ENCODE results near the gene EIF4G1. TPM values are rescaled to one million over a fixed set of nuclear protein-coding genes. Genes with fewer than 3 reads are reported as not detected.

Gene EIF4G1
- total and polyA plus RNA-seq, 9 donors = 72.4 to 295 (median 206) TPM

DNA sequence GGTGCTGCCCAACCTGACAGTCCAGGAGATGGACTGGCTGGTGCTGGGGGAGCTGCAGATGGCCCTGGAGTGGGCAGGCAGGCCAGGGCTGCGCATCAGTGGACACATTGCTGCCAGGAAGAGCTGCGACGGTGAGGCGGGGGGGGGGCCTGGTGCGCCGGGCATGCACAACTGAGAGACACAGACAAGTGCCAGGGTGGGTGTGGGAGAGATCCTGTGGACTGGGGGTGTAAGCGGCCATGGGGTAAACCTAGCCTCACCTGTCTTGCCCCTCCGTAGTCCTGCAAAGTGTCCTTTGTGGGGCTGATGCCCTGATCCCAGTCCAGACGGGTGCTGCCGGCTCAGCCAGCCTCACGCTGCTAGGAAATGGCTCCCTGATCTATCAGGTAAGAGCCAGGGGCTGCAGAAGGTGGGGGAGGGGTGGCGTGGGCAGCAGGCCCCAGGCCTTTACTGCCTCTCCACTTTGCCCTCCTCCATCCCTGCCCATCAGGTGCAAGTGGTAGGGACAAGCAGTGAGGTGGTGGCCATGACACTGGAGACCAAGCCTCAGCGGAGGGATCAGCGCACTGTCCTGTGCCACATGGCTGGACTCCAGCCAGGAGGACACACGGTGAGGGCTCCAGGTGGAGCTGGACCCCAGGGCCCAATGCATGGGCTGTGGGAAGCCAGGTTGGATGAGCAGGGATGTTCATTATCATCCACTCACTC lies 68.8 kb downstream of the EIF4G1 start:
- no peaks in the 10 kb centered on the region for H3K36me3 ChIP-seq
- H3K4me1 ChIP-seq (ENCODE audit: insufficient read depth) = peaks cover 2% of the 10 kb centered on the region
- H3K4me3 ChIP-seq = no peak overlapping the region
- TF ChIP-seq POLR2A (IDR thresholded peaks at IDR 0.05) = no peak
- TF ChIP-seq, protein P1, sequence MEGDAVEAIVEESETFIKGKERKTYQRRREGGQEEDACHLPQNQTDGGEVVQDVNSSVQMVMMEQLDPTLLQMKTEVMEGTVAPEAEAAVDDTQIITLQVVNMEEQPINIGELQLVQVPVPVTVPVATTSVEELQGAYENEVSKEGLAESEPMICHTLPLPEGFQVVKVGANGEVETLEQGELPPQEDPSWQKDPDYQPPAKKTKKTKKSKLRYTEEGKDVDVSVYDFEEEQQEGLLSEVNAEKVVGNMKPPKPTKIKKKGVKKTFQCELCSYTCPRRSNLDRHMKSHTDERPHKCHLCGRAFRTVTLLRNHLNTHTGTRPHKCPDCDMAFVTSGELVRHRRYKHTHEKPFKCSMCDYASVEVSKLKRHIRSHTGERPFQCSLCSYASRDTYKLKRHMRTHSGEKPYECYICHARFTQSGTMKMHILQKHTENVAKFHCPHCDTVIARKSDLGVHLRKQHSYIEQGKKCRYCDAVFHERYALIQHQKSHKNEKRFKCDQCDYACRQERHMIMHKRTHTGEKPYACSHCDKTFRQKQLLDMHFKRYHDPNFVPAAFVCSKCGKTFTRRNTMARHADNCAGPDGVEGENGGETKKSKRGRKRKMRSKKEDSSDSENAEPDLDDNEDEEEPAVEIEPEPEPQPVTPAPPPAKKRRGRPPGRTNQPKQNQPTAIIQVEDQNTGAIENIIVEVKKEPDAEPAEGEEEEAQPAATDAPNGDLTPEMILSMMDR (IDR thresholded peaks at IDR 0.05) = no peak
- TF ChIP-seq EP300 (IDR thresholded peaks at IDR 0.05) = no peak
- no peaks in the 10 kb centered on the region for H3K9me3 ChIP-seq
- DNase-seq = no peak
- WGBS, 3 donors = 88 to 92% (median 88%) methylated on average over 11 to 15 of the region's 15 CpGs
- intact Hi-C loops (cut with DNase I) = no loop called here
- H3K27me3 ChIP-seq = no peaks in the 10 kb centered on the region
- no peak overlapping the region for H3K27ac ChIP-seq

DNA sequence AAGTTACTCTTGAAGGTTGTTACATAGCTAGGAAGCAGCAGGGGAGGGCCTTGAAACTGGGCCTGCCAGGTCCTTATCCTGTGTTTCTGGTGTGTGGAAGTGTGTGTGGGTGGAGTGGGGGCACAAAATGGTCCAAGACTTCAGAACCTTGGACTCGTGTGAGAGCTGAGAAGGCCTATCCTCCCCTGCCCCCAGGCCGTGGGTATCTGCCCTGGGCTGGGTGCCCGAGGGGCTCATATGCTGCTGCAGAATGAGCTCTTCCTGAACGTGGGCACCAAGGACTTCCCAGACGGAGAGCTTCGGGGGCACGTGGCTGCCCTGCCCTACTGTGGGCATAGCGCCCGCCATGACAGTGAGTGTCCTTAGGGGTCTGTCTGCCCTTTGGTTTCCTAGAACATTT lies 69.9 kb downstream of the EIF4G1 start:
- no peak overlapping the region for H3K4me3 ChIP-seq
- H3K27me3 ChIP-seq = no peaks in the 10 kb centered on the region
- intact Hi-C loops (cut with DNase I) = no loop called here
- H3K27ac ChIP-seq = no peak overlapping the region
- no peaks in the 10 kb centered on the region for H3K9me3 ChIP-seq
- no peaks in the 10 kb centered on the region for H3K36me3 ChIP-seq
- TF ChIP-seq, protein P1 (IDR thresholded peaks at IDR 0.05) = no peak
- TF ChIP-seq POLR2A (IDR thresholded peaks at IDR 0.05) = no peak
- no peak for TF ChIP-seq EP300 (IDR thresholded peaks at IDR 0.05)
- 80 to 88% (median 82%) methylated on average over 9 of the region's 9 CpGs for WGBS, 3 donors
- peaks cover 2% of the 10 kb centered on the region for H3K4me1 ChIP-seq (ENCODE audit: insufficient read depth)
- no peak for DNase-seq

Small RNA genes within 50 kb of the gene (small RNA-seq; reads per million reads assigned to genes)
- gene SNORD66 = 1,171 reads per million, percentile 97 among the genes with 10 or more reads in this experiment

Other genes starting within 250 kb of the EIF4G1 start
- gene HTR3E, start 217.5 kb upstream of the EIF4G1 start, total RNA-seq = not detected
- not detected for gene HTR3E, start 217.5 kb upstream of the EIF4G1 start, polyA plus RNA-seq
- gene EIF2B5, start 179.2 kb upstream of the EIF4G1 start, total RNA-seq = 10 to 100 TPM; 18.6 to 31.9 (median 28.7) TPM
- gene EIF2B5, start 179.2 kb upstream of the EIF4G1 start, polyA plus RNA-seq = 10 to 100 TPM; 26.2 to 42.4 TPM
- 10 to 100 TPM; 30.2 to 93.8 (median 74.8) TPM for gene DVL3, start 159.2 kb upstream of the EIF4G1 start, total RNA-seq
- 10 to 100 TPM; 40.8 to 48.1 TPM for gene DVL3, start 159.2 kb upstream of the EIF4G1 start, polyA plus RNA-seq
- gene AP2M1, start 139.8 kb upstream of the EIF4G1 start, total RNA-seq = 100 to 1,000 TPM; 107 to 281 (median 252) TPM
- gene AP2M1, start 139.8 kb upstream of the EIF4G1 start, polyA plus RNA-seq = 100 to 1,000 TPM; 236 to 371 TPM
- 10 to 100 TPM; 56.6 to 82.0 (median 61.7) TPM for gene ABCF3, start 128.4 kb upstream of the EIF4G1 start, total RNA-seq
- 10 to 100 TPM; 30.2 to 42.8 TPM for gene ABCF3, start 128.4 kb upstream of the EIF4G1 start, polyA plus RNA-seq
- 1 to 10 TPM in 1 of 7 donors, under 1 TPM in 5, not detected in 1; 0.24 to 5.9 (median 0.64) TPM for gene VWA5B2, start 85.0 kb upstream of the EIF4G1 start, total RNA-seq
- gene VWA5B2, start 85.0 kb upstream of the EIF4G1 start, polyA plus RNA-seq = under 1 TPM; 0.15 to 0.36 TPM
- 10 to 100 TPM; 20.0 to 42.0 (median 23.0) TPM for gene ALG3, start 65.6 kb upstream of the EIF4G1 start, total RNA-seq
- gene ALG3, start 65.6 kb upstream of the EIF4G1 start, polyA plus RNA-seq = 10 to 100 TPM; 17.8 to 25.4 TPM
- gene EEF1AKMT4, start 64.9 kb upstream of the EIF4G1 start, total RNA-seq = 1 to 10 TPM; 1.6 to 3.3 (median 2.1) TPM
- 1 to 10 TPM in 1 of 2 donors, under 1 TPM in 1; 0.87 to 1.2 TPM for gene EEF1AKMT4, start 64.9 kb upstream of the EIF4G1 start, polyA plus RNA-seq
- under 1 TPM in 2 of 7 donors, not detected in 5; 0.23 to 0.26 TPM for gene CAMK2N2, start 53.1 kb upstream of the EIF4G1 start, total RNA-seq
- under 1 TPM; 0.08 to 0.13 TPM for gene CAMK2N2, start 53.1 kb upstream of the EIF4G1 start, polyA plus RNA-seq
- not detected for gene ECE2, start 38.6 kb upstream of the EIF4G1 start, total RNA-seq
- under 1 TPM in 1 of 2 donors, not detected in 1; 0.43 TPM for gene ECE2, start 38.6 kb upstream of the EIF4G1 start, polyA plus RNA-seq
- 100 to 1,000 TPM in 6 of 7 donors, 10 to 100 TPM in 1; 74.4 to 149 (median 138) TPM for gene PSMD2, start 15.4 kb upstream of the EIF4G1 start, total RNA-seq
- 100 to 1,000 TPM; 119 to 177 TPM for gene PSMD2, start 15.4 kb upstream of the EIF4G1 start, polyA plus RNA-seq
- 10 to 100 TPM; 16.4 to 37.8 (median 32.9) TPM for gene FAM131A, start 23.0 kb downstream of the EIF4G1 start, total RNA-seq
- gene FAM131A, start 23.0 kb downstream of the EIF4G1 start, polyA plus RNA-seq = 10 to 100 TPM in 1 of 2 donors, 1 to 10 TPM in 1; 8.7 to 19.7 TPM
- 10 to 100 TPM in 4 of 7 donors, 1 to 10 TPM in 3; 5.7 to 18.0 (median 15.4) TPM for gene CLCN2, start 47.0 kb downstream of the EIF4G1 start, total RNA-seq
- 10 to 100 TPM in 1 of 2 donors, 1 to 10 TPM in 1; 3.5 to 11.7 TPM for gene CLCN2, start 47.0 kb downstream of the EIF4G1 start, polyA plus RNA-seq
- gene POLR2H, start 47.1 kb downstream of the EIF4G1 start, total RNA-seq = 10 to 100 TPM; 47.3 to 86.9 (median 60.6) TPM
- gene POLR2H, start 47.1 kb downstream of the EIF4G1 start, polyA plus RNA-seq = 10 to 100 TPM; 52.6 to 67.2 TPM
- gene THPO, start 63.6 kb downstream of the EIF4G1 start, total RNA-seq = 1 to 10 TPM in 4 of 7 donors, under 1 TPM in 3; 0.34 to 2.0 (median 1.2) TPM
- 1 to 10 TPM in 1 of 2 donors, under 1 TPM in 1; 0.98 to 1.5 TPM for gene THPO, start 63.6 kb downstream of the EIF4G1 start, polyA plus RNA-seq
- 10 to 100 TPM; 11.5 to 37.3 (median 20.5) TPM for gene CHRD, start 65.4 kb downstream of the EIF4G1 start, total RNA-seq
- gene CHRD, start 65.4 kb downstream of the EIF4G1 start, polyA plus RNA-seq = 10 to 100 TPM in 1 of 2 donors, 1 to 10 TPM in 1; 3.1 to 26.9 TPM
- 10 to 100 TPM in 6 of 7 donors, 1 to 10 TPM in 1; 5.6 to 31.0 (median 16.1) TPM for gene EPHB3, start 247.2 kb downstream of the EIF4G1 start, total RNA-seq
- gene EPHB3, start 247.2 kb downstream of the EIF4G1 start, polyA plus RNA-seq = 1 to 10 TPM; 2.1 to 7.3 TPM